K562 (cell line): ENCODE data around the gene ADAM22.

Source experiments
- EP300 ChIP-seq: IDR thresholded peaks from 2 replicates; pipeline ENCODE4 v1.6.1; 2012; ENCODE audit warnings: low read length, improper control_type of control experiment
- FOXJ2 ChIP-seq: fragments of 200-800 bp; sonication (Bioruptor generic); IDR thresholded peaks from 2 replicates; pipeline ENCODE4 v1.6.1; 2016; ENCODE audit warnings: missing genetic modification characterization, missing compliant biosample characterization
- GTF2F1 ChIP-seq: IDR thresholded peaks from 2 replicates; pipeline ENCODE4 v1.6.1; 2011; ENCODE audit warnings: low read depth, low read length, improper control_type of control experiment
- LEF1 ChIP-seq: fragments of 450-650 bp; IDR thresholded peaks from 2 replicates; pipeline ENCODE4 v1.6.1; 2016; ENCODE audit warnings: mild to moderate bottlenecking
- NR2F6 ChIP-seq: fragments of 450-650 bp; formaldehyde crosslinking; IDR thresholded peaks from 2 replicates; pipeline ENCODE4 v1.4.0; 2020; ENCODE audit warnings: mild to moderate bottlenecking
- POLR2A ChIP-seq: fragments of 450-650 bp; conservative IDR thresholded peaks from 2 replicates; pipeline ENCODE4 v1.6.1; 2016
- SMAD1 ChIP-seq: fragments of 150-350 bp; IDR thresholded peaks from 2 replicates; pipeline ENCODE4 v1.6.1; 2014; ENCODE audit warnings: low read length, low read depth; ENCODE audit not compliant: partially characterized antibody
- TF ChIP-seq, protein P1 (sequence below), 3 experiments: IDR thresholded peaks in 2 of 3; conservative IDR thresholded peaks in 1 of 3; 2 replicates each; pipeline ENCODE4 v1.5.1; 2011 to 2012; ENCODE audit warnings: low read length in 3 of 3, mild to moderate bottlenecking in 3 of 3, control low read depth in 2 of 3, improper control_type of control experiment in 1 of 3, inconsistent platforms in 1 of 3, low read depth in 1 of 3, mixed read lengths in 1 of 3, moderate library complexity in 1 of 3; ENCODE audit not compliant: insufficient read depth in 2 of 3
- TF ChIP-seq, protein P2 (sequence below): sonication (generic); formaldehyde crosslinking; IDR thresholded peaks from 2 replicates; pipeline ENCODE4 v1.8.1; 2023; ENCODE audit warnings: mild to moderate bottlenecking, missing genetic modification reagents
- TF ChIP-seq, protein P3 (sequence below): fragments of 450-650 bp; formaldehyde crosslinking; IDR thresholded peaks from 2 replicates; pipeline ENCODE4 v1.4.0; 2020; ENCODE audit warnings: mild to moderate bottlenecking, moderate library complexity

DNA sequence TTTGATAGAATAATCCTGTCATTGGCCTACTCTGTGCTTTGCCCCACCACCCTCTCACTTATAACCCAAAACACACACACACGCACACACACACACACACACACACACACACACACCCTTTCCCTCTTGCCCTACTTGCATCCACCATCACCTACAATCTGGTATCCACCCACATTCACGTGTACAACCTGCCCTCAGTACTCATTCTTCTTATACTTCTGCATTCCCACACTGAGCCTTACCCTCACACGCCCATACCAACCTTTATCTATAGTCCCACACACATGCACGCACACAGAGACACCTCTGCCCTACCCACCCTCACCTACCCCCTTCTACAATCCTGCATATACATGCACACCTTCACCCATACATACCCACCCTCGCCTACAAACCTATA is 296.6 kb downstream of the ADAM22 start:
- no peak for TF ChIP-seq NR2F6 (CRISPR knock-in tag)
- TF ChIP-seq GTF2F1, result no peak
- TF ChIP-seq, protein P1, sequence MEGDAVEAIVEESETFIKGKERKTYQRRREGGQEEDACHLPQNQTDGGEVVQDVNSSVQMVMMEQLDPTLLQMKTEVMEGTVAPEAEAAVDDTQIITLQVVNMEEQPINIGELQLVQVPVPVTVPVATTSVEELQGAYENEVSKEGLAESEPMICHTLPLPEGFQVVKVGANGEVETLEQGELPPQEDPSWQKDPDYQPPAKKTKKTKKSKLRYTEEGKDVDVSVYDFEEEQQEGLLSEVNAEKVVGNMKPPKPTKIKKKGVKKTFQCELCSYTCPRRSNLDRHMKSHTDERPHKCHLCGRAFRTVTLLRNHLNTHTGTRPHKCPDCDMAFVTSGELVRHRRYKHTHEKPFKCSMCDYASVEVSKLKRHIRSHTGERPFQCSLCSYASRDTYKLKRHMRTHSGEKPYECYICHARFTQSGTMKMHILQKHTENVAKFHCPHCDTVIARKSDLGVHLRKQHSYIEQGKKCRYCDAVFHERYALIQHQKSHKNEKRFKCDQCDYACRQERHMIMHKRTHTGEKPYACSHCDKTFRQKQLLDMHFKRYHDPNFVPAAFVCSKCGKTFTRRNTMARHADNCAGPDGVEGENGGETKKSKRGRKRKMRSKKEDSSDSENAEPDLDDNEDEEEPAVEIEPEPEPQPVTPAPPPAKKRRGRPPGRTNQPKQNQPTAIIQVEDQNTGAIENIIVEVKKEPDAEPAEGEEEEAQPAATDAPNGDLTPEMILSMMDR (IDR thresholded peaks at IDR 0.05 in 2 of 3, conservative IDR thresholded peaks at IDR 0.05 in 1 of 3; ENCODE audit: insufficient read depth in 2 of 3, low read depth in 1 of 3, low read length in 3 of 3), result no peak
- no peak for TF ChIP-seq SMAD1
- TF ChIP-seq, protein P2, sequence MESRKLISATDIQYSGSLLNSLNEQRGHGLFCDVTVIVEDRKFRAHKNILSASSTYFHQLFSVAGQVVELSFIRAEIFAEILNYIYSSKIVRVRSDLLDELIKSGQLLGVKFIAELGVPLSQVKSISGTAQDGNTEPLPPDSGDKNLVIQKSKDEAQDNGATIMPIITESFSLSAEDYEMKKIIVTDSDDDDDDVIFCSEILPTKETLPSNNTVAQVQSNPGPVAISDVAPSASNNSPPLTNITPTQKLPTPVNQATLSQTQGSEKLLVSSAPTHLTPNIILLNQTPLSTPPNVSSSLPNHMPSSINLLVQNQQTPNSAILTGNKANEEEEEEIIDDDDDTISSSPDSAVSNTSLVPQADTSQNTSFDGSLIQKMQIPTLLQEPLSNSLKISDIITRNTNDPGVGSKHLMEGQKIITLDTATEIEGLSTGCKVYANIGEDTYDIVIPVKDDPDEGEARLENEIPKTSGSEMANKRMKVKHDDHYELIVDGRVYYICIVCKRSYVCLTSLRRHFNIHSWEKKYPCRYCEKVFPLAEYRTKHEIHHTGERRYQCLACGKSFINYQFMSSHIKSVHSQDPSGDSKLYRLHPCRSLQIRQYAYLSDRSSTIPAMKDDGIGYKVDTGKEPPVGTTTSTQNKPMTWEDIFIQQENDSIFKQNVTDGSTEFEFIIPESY, result no peak
- no peak for TF ChIP-seq EP300
- TF ChIP-seq POLR2A, result no peak
- no peak for TF ChIP-seq FOXJ2 (tag)
- TF ChIP-seq, protein P3, sequence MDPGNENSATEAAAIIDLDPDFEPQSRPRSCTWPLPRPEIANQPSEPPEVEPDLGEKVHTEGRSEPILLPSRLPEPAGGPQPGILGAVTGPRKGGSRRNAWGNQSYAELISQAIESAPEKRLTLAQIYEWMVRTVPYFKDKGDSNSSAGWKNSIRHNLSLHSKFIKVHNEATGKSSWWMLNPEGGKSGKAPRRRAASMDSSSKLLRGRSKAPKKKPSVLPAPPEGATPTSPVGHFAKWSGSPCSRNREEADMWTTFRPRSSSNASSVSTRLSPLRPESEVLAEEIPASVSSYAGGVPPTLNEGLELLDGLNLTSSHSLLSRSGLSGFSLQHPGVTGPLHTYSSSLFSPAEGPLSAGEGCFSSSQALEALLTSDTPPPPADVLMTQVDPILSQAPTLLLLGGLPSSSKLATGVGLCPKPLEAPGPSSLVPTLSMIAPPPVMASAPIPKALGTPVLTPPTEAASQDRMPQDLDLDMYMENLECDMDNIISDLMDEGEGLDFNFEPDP (CRISPR knock-in tag), result no peak
- TF ChIP-seq LEF1, result no peak
